Activated naive CD4-positive, alpha-beta T cell (primary cell): Measurements from ENCODE around the gene DNAI1.
A peak's percentile ranks its signal among the peaks of the same experiment; 100 is the strongest.
"Not testable (repeated sequence)": the region's sequence is repeated elsewhere in the genome, so short reads cannot be mapped to it uniquely, and the experiment has no call there.

Source experiments
- DNase-seq, 4 experiments: peaks; one replicate each; lab custom pipeline; 2025; lab: John Stamatoyannopoulos, UW

Gene DNAI1

DNA sequence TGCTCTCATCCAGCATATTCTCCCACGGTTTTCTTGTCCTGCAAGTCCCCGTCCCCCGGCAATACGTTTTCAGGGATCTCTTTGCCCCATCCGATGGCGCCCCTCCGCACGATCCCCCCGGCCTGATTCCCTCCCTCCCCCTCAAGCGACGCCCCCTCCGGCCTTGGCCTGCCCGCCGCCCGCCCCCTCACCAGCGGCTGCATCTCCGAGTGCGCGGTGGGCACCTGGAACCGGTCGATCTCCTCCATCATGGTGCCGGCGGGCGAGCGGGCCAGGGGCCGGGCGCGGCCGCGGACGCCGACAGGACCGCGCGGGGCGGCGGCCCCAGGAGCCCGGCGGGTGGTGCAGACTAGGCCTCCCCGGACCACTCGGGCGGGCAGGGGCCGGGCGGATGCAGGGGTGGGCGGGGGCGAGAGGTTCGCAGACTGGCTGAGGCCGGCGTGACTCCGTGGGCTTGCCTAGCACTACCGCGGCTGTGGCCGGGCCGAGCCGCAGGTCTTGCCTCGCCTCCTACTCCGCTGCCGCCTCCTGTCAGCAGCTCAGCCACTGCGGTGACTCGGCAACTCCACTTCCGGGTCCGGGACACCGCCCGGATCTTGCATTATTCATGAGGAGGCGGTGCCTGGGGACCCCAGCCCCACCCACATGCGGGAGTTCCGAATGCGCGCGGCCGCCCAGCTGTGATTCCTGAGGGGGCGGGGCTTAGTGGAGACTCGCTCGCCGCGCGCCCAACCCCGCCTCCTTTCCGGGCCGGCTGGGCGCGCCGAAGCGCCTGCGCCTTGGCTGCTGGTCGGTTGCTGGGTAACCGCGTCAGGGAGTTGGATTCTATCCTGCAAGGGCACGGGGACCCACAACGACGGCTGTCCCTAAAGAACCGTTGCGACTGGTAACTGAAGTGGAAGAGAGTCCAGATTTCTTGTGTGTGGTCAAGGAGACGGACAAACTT is at the start of gene DNAI1, which contains the start of gene FAM219A:
Gene DNAI1 (plus strand): TSS at position 793 of the 946 bp plus-strand sequence. CDS start 201 bp downstream, outside the sequence.
Gene FAM219A (minus strand): TSS at position 558 of the 946 bp plus-strand sequence. CDS start 307 bp downstream, at position 251.
- DNase-seq, result peak; percentile 92 to 99 (median 98)

DNA sequence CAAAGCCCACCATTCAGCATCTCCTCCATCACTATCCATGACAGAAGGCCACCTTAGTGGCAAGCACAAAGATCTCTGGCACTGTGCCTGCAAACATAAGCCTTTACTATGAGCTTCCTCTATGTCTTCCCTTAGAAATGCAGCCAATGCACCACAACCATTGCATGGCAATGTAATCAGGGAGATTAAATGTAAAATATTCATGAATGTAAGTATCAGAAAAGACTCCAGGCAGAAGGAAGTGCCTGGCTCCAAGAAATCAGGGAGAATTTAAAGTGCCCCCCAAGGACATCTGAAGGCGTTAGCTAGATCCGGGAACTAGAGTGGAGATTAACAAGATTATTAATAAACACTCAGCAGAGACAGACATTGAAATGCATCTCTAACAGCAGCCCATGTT is 49.5 kb upstream of the DNAI1 start:
- DNase-seq, result no peak

DNA sequence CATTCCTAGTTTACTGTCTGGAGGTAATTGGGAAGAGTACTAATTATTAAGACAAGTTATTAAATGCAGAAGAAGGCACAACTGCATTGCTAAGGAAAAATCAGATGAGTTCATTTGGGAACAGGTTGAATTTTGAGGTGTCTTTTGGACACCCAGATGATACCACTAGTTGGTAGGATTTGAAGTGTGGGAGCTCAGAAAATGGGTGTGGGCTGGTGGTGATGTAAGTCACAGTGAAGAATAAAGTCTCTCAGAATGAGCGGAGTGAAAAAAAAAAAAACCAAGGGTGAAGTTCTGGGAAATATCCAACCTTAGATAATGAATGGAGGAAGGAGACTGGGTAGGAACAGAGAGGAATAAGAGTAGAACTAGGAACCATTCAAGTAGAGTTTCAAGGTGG is 46.3 kb upstream of the DNAI1 start:
- DNase-seq, result no peak

DNA sequence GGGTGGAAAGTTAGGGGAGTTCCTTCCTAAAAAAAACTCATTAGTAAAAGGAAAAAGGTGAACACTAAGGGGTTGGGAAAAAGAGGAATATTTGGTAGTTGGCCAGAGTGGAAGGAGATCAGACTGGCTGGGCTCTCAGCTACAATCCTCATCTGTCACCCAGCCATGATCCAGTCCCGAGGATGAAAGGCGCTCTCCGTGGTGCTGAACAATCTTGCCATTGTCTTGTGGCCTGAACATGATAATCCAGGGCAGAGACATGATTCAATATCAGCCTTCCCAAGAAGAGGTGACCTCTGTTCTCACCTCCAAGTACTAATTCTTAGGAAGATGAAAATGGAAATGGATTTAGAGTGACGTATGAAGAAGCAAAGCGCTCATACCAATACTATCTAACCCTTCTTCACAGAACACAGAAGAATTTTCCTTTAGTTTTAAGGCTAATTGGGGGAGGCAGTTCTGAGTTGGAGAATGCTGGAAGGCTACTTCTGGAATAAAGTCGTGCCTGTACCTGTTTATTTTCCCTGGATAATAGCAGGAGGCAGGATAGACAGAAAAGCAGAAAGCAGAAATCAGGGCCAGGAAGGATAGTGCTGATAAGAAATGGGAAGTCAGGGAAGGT is 45.3 kb upstream of the DNAI1 start:
- DNase-seq, result no peak

DNA sequence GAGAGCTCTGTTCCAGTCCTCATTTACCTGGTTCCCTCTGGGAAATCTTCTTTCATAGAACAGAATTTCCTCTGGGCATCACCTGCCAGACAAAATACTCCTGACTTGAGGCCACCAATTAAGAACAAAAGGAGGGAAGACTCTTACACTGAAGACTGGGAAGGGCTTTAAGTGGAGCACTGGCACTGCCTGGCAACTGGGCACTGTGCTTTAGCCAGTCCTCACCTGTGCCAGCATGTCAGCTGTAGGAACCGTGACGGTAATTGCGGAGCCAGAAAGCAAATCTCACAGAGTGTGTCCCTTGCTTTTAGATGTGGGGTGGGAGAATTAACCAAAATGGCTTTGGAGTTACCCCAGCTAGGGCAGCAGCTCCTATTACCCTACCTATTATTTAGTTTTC is 40.9 kb upstream of the DNAI1 start:
- DNase-seq, result no peak

DNA sequence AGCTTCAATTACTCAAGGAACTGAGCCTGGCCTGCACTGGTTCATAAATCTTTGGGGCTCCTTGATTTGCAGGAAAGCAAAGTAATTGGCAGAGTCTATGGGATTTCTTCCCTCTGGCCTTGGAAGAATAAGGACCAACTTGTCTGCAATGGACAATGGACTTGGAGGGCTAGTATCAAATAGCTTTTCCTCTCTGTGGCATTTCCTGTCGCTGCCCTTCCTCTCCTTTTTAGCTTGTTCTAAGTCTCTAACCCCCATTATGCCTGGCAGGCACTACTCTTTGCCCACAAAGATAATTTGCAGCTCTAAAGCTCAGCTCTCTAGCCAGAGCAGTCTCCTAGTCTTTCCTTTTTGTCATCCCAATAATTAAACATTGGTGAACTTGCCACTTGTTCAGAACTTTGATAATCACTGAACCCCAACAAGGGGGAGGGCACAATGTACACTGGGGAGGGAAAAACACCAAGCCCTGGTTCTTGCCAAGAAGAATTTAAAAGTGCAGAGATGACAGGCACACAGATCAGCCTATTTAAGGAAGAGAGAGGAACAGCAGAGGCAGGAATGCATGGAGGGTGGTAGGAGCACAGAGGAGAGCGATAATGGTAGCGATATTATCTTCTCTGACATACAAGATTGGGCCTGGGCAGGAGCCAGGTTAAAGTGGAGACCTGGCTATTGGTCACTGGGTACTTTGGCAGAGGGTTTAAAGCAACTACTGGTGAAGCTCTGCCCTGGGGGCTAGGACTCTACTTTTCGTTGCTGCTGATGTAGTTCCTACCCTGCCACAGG is 38.7 kb upstream of the DNAI1 start:
- no peak for DNase-seq

DNA sequence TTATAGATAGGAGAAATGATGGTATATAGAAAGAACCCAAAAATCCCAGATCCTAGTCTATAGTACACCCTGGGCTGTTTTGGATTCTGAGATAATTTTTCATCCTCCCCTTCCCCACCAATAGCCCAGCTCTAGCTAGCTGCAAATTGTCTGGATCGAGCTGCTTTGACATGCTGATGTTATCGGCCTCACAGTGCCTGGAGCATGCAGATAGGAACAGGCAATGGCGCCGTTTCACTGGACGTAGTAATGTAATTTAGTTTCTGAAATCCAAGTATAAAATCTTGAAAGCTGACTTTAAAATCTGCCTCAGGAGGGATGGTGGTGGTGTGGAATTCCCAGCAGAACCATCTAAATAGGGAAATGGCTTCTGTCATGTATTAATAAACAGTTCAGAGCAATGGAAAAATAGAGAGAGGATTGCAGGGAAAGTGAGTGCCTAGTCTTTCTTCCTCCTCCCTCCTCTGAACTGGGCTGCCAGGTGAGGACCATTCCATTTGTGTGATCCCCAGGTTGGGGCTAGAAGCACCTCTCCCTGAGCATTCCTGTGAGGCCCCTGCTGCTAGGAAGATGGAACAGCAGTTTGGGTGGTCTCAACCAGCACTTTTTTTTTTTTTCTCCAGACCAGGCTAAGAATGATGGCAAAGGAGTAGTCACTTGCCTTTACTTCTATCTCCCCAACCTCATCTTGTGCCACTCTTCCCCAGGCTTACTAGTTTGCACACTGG is 32.1 kb upstream of the DNAI1 start:
- DNase-seq, result no peak

DNA sequence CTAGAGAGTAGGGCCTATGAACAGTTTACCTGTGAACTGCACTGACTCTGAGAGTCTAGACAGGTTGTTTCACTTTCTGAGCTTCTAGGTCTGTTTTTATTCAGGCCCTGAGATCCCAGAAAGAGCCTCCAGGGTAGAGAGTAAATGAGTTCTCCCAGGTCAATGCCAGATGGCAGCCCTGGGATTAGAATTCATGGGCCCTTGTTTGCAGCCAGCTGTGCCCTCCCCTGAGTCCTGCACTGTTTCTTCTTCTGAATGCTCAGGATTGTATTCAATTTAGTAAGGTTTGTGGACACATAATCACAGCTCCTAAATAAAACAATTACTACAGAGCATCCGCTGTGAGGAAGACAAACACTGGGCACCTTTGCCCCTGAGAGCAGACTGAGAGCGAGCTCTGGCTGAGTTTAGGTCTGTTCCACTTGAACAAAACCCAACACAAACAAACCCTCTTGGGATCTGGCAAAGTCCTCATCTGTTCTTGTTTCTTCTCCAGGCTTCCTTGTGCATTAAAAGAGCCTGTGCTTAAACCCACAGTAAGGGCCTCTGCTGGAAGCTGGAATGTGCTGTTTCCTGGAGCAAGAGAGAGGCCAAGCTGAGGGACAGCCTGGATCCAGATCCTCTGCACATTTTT is 30.2 kb upstream of the DNAI1 start:
- no peak for DNase-seq

DNA sequence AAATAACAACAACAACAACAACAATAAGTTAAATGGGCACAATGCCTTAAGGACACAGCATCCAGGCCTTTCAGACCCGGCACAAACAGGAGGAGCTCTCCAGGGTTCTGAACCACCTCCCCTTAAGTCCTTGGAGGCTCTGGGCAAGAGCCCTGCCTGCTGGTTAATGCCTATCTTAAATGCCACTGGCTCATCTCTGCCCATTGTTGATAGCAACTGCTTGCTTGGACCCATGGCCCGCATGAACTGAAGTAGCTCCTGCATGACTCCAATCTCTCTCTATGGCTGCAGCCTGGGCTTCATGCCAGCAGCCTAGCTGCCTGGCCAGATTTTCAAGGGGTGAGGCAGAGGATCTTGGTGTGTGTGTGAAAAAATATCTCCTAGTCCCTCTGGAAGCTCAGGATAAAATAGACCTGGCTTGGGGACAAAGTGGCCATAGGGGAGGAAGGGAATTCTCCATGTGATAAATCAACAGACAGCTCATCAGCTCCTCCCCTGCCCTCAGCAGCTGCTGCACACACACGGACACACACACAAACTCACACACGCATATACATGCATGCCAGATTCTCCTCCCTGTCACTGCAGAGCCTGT is 27.7 kb upstream of the DNAI1 start:
- no peak for DNase-seq

DNA sequence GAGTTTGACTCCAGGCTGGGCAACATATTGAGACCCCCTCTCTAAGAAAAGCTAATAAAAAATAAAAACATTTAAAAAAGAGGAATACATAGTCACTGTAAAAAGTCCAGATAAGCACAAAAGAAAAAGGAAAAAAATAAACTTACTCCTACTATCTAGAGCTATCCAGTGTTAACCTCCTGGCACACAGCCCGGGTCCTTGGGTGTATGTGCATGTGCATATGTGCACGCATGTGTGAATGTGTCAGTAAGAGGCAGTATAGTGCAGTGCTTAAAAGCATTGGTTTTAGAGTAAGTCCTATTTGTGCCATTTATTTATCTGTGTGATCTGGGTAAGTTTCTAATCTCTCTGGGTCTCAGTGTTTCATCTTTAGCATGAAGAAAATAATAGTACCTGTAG is 26.9 kb upstream of the DNAI1 start:
- DNase-seq, result no peak

DNA sequence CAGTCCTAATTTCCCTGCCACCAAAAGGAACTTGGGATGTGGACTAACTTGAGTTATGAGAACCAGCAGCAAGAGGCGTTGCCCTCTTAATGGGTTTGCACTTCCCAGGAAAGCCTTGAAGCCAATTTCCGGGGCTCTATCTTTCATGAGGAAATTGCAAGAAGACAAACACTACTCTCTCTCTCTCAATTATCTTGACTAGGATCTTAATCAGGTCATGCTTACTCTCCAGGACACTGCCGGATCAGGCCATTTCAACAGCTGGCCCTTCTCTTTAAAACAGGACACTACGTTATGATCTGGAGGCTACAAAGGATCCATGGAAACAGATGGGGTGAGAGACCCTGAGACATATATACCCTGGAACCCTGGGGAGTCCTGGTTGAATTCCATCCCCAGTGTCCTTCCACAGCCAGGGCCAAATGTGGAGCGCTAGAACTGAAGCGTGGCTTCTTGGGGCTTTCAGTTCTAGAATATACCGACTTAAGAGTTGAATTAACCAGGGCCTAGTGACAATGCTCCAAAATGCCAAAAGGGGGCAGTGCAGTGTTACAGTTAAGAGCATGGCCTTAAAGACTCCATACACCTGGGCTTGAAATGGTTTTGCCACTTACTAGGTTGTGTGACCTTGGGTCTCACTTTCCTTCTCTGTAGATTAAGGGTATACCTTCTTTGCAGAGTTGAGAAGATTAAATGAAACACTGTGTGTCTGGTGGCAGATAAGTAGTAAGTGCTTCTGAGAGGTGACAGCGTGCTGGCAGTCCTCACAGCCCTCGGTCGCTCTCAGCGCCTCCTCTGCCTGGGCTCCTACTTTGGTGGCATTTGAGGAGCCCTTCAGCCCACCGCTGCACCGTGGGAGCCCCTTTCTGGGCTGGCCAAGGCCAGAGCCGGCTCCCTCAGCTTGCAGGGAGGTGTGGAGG is 21.3 kb upstream of the DNAI1 start:
- DNase-seq, result peak in 2 of 4 experiments; percentile 32 to 38

DNA sequence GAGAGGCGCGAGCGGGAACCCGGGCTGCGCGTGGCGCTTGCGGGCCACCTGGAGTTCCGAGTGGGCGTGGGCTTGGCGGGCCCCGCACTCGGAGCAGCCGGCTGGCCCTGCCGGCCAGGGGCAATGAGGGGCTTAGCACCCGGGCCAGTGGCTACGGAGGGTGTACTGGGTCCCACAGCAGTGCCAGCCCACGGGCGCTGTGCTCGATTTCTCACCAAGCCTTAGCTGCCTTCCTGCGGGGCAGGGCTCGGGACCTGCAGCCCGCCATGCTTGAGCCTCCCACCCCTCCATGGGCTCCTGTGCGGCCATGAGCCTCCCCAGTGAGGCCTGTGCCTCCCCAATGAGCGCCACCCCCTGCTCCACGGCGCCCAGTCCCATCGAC is 20.7 kb upstream of the DNAI1 start:
- not testable (repeated sequence) for DNase-seq

DNA sequence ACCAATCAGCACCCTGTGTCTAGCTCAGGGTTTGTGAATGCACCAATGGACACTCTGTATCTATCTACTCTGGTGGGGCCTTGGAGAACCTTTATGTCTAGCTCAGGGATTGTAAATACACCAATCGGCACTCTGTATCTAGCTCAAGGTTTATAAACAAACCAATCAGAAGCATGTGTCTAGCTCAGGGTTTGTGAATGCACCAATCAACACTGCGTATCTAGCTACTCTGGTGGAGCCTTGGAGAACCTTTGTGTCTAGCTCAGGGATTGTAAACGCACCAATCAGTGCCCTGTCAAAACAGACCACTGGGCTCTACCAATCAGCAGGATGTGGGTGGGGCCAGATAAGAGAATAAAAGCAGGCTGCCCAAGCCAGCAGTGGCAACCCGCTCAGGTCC is 20.1 kb upstream of the DNAI1 start:
- not testable (repeated sequence) for DNase-seq

DNA sequence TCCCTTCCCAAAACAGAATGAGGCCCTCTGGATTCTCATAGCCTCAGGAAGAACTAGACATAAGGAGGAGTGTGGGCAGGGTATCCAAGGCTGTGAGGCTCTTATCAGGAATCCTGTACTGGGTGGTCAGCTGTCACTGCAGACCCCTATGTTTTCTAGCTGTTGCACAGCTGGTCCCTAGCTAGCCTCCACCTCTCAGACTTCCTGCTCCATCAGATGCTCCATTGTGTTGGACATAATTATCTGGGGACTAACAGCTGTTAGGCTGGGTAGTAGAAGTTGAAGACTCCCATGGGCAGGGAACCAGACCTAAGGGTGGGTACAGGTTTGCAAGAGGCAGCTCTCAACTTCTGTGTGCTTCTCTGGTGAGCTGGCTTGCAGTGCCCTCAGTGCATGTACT is 18.6 kb upstream of the DNAI1 start:
- DNase-seq, result no peak

DNA sequence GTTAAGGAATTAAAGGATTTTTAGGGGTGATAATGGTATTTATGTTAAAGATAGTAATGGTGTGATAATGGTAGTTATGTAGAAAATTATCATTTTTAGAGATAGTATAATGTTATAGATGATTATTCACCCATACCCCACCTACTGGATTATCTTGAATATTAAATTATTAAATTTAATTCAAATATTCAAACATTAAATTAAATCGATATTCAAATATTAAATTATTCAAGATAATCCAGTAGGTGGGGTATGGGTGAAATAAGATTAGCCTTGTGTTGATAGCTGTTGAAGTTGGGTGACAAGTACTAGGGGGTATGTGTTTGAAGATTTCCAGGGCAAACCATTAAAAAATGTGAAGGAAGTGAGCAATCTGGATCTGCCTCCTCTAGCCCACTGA is 15.8 kb upstream of the DNAI1 start:
- DNase-seq, result no peak

DNA sequence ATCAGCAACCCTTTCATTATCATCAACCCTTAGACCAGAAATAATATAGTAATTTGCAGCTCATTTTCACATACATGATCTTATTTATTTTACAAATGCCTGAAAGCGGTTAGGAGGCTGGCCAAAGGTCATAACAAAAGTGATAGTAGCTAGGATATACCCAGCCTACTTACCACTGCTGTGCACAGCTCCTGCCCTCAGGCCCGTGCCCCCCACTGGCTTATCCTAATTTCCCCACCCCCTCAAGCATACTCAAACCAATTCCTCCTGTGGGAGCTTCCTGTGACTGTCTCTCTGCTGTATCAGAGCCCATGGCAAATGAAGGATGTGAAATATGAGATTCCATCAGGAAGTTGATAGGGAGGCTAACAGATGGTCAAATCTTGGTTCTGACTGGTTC is 15.1 kb upstream of the DNAI1 start:
- DNase-seq, result no peak

DNA sequence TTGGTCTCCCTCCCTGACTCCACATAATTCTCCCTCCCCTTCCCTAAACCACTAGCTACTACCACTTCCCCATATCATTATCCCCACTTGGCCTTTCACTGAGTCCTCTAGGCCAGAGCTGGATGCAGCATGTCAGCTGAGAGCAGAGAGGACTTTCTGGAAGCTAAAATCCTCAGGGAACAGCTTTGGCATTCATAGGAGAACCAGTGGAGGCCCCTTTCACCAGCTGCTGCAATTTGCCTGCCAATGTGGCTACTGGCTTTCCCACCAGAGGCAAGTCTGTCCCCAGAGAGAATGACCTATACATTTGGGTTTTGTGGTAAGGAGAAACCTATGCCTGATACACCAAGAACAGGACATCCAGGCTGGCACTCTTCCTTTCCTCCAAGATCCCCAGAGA is 14.6 kb upstream of the DNAI1 start:
- no peak for DNase-seq

DNA sequence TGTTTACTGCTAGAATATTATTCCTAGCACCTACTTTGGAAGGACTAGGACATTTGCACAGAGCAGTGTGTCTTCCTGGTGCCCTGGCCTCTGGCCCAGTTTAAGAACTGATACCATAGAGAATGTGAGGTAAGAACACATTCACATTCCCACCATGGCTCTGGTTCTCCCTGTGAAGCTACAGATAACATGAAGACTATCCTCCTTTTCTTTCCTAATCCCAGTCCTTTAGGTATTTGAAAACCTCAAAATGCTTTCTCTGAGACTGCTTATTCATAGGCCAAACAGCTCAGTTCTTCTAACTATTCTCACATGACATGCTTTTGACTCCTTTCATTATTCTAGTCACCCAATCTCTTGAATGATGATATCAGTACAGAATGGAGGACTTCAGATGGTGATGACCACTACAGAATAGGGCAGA is 12.1 kb upstream of the DNAI1 start:
- DNase-seq, result no peak

DNA sequence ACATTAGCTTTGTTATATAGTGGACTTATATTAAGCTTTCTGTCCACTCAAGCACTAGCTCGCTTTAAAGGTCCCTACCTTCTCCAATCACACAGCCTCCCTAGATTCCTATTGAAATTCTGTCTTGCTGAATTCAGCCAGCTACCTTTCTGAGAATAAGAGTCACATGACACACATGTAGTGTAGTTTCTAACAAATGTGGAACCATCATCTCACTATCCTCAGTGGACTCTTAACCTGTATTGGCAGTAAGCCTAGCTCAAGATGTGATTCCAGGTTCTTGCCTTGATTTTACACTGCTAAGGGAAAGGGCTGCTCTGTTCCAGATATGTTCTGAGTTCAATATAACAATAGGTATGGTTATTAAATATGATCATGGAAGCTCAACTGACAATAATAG is 11.7 kb upstream of the DNAI1 start:
- no peak for DNase-seq

DNA sequence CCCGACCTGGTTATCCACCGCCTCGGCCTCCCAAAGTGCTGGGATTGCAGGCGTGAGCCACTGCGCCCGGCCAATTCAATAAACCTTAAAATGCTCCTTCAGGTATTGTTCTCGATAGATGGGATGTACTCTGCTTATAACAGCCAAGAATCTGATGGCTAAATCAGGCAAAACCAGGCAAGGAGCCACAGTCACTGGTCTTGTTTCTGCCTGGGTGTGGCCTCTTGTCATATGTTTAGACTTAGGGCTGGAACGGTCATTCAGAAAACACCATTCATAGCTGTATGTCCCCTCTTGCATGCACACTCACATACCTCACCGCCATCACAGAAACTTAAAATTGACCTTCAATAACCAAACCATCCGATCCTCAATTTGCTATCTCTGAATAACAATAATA is 8.0 kb upstream of the DNAI1 start:
- DNase-seq, result no peak
